COR-L47 (cell line): ENCODE measurements around the gene EGFR.
A peak's percentile ranks its signal among the peaks of the same experiment; 100 is the strongest.

ENCODE experiments used
- DNase-seq: peaks from one replicate; lab custom pipeline; 2025; lab: John Stamatoyannopoulos, UW

The EGFR gene

GRCh38 chr7:55249332-55249731 lies 230.5 kb downstream of the EGFR start:
- DNase-seq: no peak

- peak; percentile 28 for DNase-seq
Observed at GRCh38 chr7:55250313-55250712, 231.5 kb downstream of the EGFR start.

GRCh38 chr7:55251313-55251712 lies 232.5 kb downstream of the EGFR start:
- no peak for DNase-seq

- DNase-seq: no peak
Observed at GRCh38 chr7:55251911-55252310, 233.1 kb downstream of the EGFR start.

GRCh38 chr7:55252386-55252785 lies 233.6 kb downstream of the EGFR start:
- DNase-seq: no peak

- DNase-seq: no peak
Observed at GRCh38 chr7:55253188-55253587, 234.4 kb downstream of the EGFR start.

- no peak for DNase-seq
Observed at GRCh38 chr7:55254242-55254595, 235.4 kb downstream of the EGFR start.

GRCh38 chr7:55254596-55255495 lies 236.0 kb downstream of the EGFR start:
- DNase-seq: peak; percentile 63

- DNase-seq: peak; percentile 58
Observed at GRCh38 chr7:55255496-55256445, 237.0 kb downstream of the EGFR start.

- DNase-seq: no peak
Observed at GRCh38 chr7:55258631-55259030, 239.8 kb downstream of the EGFR start.

- DNase-seq: no peak
Observed at GRCh38 chr7:55260171-55260570, 241.4 kb downstream of the EGFR start.

GRCh38 chr7:55260676-55261385 lies 242.0 kb downstream of the EGFR start:
- no peak for DNase-seq
